Kidney (tissue), 14 donors: ENCODE data around the gene GPX4. TPM values are rescaled to one million over a fixed set of nuclear protein-coding genes. Genes with fewer than 3 reads are reported as not detected.

Source experiments
- DNase-seq, 5 donors: peaks; one replicate each; pipeline ENCODE4 v3.0.0-alpha.2; 2013 to 2020
- FAIRE-seq: peaks from 2 replicates; lab custom pipeline; 2012; peaks lifted over from hg19 to GRCh38; lab: Jason Lieb, UNC
- H3K27ac ChIP-seq, 2 donors: one replicate each; pipeline ENCODE4 v1.7.0; 2013; ENCODE audit warnings: low read depth in 2 of 2, low read length in 2 of 2, inconsistent platforms in 1 of 2
- H3K27me3 ChIP-seq: one replicate; pipeline ENCODE4 v1.7.1; 2013; ENCODE audit warnings: low read length, inconsistent platforms; ENCODE audit not compliant: control insufficient read depth, insufficient read depth
- H3K36me3 ChIP-seq, 3 donors: one replicate each; pipeline versions ENCODE4 v1.7.0 to v1.7.1; 2013; ENCODE audit warnings: low read length in 3 of 3, control low read depth in 1 of 3, inconsistent platforms in 1 of 3; ENCODE audit not compliant: insufficient read depth in 3 of 3, control insufficient read depth in 2 of 3
- H3K4me1 ChIP-seq, 3 donors: one replicate each; pipeline versions ENCODE4 v1.7.0 to v1.7.1; 2013; ENCODE audit warnings: low read length in 3 of 3, inconsistent platforms in 1 of 3, low read depth in 1 of 3; ENCODE audit not compliant: control insufficient read depth in 2 of 3, insufficient read depth in 2 of 3
- H3K4me3 ChIP-seq, 3 donors: one replicate each; pipeline versions ENCODE4 v1.7.0 to v1.8.1; 2013; ENCODE audit warnings: low read length in 3 of 3, control low read depth in 1 of 3, inconsistent platforms in 1 of 3
- H3K9ac ChIP-seq, 3 donors: one replicate each; pipeline versions ENCODE4 v1.7.0 to v1.7.1; 2013; ENCODE audit warnings: low read length in 3 of 3, control low read depth in 1 of 3, inconsistent platforms in 1 of 3
- H3K9me3 ChIP-seq, 3 donors: one replicate each; pipeline versions ENCODE4 v1.7.0 to v1.7.1; 2013; ENCODE audit warnings: low read length in 3 of 3, control low read depth in 1 of 3, inconsistent platforms in 1 of 3; ENCODE audit not compliant: control insufficient read depth in 2 of 3, insufficient read depth in 1 of 3
- intact Hi-C: fragments of 100-400 bp; cut with DNase I; formaldehyde crosslinking; loops from one replicate; pipeline ENCODE4 v1.11.1; 2022
- polyA plus RNA-seq: library from polyadenylated mRNA; stranded (reverse); fragments of 350-450 nt; fragmentation: Illumina TruSeq; extraction: RNeasy Lipid Tissue Mini Kit (QIAGEN cat#74804); gene quantifications from one replicate; pipeline ENCODE4 v1.2.3, GENCODE V29; 2014; ENCODE audit warnings: low read depth, low replicate concordance; ENCODE audit not compliant: insufficient read depth
- total RNA-seq: library from RNA; stranded (reverse); fragmentation: NEBNext Ultra II Directional; extraction: Animal tissue kit (Norgen Biotek cat#: 25700); gene quantifications from one replicate; pipeline ENCODE4 v1.2.1, GENCODE V29; 2021
- TF ChIP-seq, protein P1 (sequence below): IDR thresholded peaks from 3 replicates; pipeline ENCODE4 v1.5.1; 2012; ENCODE audit warnings: mild to moderate bottlenecking, moderate library complexity, borderline replicate concordance; ENCODE audit not compliant: insufficient read depth; ENCODE audit errors: extremely low read depth
- donor health status: control.
- donor health status: control.
- donor health status: control.
- donor health status: control.
- donor health status: control.
- donor health status: DM: yes; HTN: yes; CAD: no.
- donor health status: Normal renal cell carcinoma (clear cell type).

The GPX4 gene
- total and polyA plus RNA-seq, 2 donors from 2014 or later, result 268 to 966 TPM

- Histone ChIP-seq H3K27ac (no peak overlapping the region), H3K36me3 (no peaks in the 10 kb centered on the region), H3K9ac (no peak overlapping the region), H3K4me3 (no peak overlapping the region), H3K27me3 (peaks cover 20% of the 10 kb centered on the region), H3K4me1 (peaks cover 0 to 6% (median 0%) of the 10 kb centered on the region in 3 donors), H3K9me3 (no peaks in the 10 kb centered on the region)
- intact Hi-C loops, result no loop called here
- DNase-seq (no peak), FAIRE-seq (no peak)
- TF ChIP-seq, protein P1, sequence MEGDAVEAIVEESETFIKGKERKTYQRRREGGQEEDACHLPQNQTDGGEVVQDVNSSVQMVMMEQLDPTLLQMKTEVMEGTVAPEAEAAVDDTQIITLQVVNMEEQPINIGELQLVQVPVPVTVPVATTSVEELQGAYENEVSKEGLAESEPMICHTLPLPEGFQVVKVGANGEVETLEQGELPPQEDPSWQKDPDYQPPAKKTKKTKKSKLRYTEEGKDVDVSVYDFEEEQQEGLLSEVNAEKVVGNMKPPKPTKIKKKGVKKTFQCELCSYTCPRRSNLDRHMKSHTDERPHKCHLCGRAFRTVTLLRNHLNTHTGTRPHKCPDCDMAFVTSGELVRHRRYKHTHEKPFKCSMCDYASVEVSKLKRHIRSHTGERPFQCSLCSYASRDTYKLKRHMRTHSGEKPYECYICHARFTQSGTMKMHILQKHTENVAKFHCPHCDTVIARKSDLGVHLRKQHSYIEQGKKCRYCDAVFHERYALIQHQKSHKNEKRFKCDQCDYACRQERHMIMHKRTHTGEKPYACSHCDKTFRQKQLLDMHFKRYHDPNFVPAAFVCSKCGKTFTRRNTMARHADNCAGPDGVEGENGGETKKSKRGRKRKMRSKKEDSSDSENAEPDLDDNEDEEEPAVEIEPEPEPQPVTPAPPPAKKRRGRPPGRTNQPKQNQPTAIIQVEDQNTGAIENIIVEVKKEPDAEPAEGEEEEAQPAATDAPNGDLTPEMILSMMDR, result no peak
Measured at GRCh38 chr19:1072371-1073015, 31.3 kb upstream of the GPX4 start.

GRCh38 chr19:1073063-1073955, 30.5 kb upstream of the GPX4 start:
- Histone ChIP-seq H3K27ac (no peak overlapping the region), H3K9me3 (no peaks in the 10 kb centered on the region), H3K4me3 (no peak overlapping the region), H3K36me3 (no peaks in the 10 kb centered on the region), H3K27me3 (peaks cover 20% of the 10 kb centered on the region), H3K9ac (no peak overlapping the region), H3K4me1 (peaks cover 0 to 6% (median 0%) of the 10 kb centered on the region in 3 donors)
- FAIRE-seq (no peak), DNase-seq (no peak)
- intact Hi-C loops, result no loop called here
- TF ChIP-seq, protein P1, result no peak

GRCh38 chr19:1073956-1074517, 29.8 kb upstream of the GPX4 start:
- Histone ChIP-seq H3K9me3 (no peaks in the 10 kb centered on the region), H3K27me3 (peaks cover 16% of the 10 kb centered on the region), H3K27ac (no peak overlapping the region), H3K4me3 (no peak overlapping the region), H3K4me1 (peaks cover 0 to under 1% (median 0%) of the 10 kb centered on the region in 3 donors), H3K9ac (no peak overlapping the region), H3K36me3 (no peaks in the 10 kb centered on the region)
- TF ChIP-seq, protein P1, result no peak
- FAIRE-seq (no peak), DNase-seq (no peak)
- intact Hi-C loops, result no loop called here
